HuH-7.5 (cell line): ENCODE results near the gene DCBLD1.

Source experiments
- DNase-seq: peaks from one replicate; pipeline ENCODE4 v3.0.0; 2011; ENCODE audit warnings: low spot score

The DCBLD1 gene

DNA sequence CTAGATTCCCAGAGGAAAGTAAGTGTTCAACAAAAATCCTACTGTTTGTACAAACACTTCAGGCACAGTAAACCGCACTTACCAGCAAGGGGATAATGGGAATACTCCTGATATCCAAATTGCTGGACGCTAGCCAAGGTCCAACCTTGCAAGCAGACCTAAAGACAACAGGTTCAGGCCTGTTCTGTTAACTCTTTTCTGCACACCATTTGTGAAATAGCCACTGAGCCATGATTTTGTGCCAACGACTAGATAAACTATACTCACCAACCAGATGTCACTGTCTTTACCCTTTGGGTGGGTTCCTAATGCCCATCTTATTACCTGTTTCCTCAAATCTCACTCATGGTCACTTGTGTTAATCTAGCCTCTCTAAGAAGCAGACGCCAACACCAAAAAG is 76.3 kb downstream of the DCBLD1 start:
- DNase-seq, result no peak

DNA sequence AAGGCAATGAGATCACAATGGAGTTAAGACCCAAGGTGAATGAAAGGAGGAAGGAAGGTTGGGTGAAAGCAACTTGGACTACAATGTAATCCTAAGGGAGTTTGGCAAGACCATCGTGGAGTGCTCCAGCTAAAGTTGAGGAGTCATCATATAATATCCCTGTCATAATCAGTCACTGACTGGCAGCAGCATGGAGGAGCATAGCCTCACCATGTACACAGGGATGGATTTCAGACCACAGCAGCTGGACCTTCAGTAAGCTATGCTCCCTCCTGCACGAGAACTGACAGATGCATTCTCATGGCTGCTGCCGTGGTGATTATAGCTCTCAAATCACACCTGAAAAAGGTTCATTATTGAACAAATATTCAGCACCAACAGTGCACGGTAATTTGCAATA is 76.8 kb downstream of the DCBLD1 start:
- DNase-seq, result no peak

DNA sequence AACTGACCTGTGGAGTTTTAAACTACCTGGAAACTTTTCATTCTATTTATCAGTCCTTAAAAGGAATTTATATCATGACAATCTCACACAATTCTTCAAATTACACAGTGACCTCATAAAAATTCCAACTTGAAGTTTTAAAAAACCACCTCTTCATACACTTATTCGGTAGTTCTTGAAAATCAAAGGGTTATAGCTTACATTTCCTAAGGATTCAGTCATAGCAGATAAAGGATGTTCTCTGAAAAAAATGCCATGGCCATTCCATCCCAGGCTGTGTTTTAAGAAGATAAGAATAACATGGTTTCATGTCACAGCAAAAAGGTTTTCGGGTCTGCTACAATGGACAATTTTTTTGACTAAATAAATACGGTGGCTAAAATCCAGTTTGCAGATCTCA is 78.7 kb downstream of the DCBLD1 start:
- no peak for DNase-seq

DNA sequence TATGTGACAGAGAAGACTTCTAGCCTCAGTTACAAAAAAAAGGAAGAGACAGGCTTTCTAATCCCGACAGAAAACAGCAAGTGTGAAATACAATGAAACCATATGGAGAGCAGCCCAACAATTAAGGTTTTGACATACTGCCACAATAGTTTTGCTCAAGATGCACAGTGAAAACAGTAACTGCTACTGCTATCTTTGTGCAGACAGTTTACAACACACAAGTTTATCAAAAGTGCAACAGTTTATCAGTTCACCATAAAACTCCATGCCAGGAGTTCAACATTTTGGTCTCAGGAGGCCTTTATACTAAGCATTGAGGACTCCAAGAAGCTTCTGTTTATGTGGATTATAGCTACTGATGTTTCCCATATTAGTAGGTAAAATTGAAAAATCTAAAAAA is 82.2 kb downstream of the DCBLD1 start:
- DNase-seq, result no peak

DNA sequence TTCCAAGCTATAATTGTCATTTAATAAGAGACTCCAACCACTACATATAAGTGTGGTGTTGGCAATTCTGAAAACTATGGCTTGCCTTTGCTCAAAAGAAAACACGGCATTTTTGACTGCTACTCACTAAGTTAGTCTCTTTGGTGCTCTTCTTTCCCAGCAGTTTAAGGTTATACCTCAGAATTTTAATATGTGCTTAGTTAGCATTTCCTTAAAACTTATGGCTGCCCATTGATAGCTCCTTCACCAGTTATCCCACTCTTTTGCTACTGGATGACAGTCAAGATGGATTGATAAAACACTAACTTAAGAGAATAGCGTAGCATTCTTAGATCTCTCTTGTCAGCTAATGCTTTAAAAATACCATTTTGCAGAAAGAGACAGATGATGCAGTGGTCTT is 85.8 kb downstream of the DCBLD1 start:
- no peak for DNase-seq

DNA sequence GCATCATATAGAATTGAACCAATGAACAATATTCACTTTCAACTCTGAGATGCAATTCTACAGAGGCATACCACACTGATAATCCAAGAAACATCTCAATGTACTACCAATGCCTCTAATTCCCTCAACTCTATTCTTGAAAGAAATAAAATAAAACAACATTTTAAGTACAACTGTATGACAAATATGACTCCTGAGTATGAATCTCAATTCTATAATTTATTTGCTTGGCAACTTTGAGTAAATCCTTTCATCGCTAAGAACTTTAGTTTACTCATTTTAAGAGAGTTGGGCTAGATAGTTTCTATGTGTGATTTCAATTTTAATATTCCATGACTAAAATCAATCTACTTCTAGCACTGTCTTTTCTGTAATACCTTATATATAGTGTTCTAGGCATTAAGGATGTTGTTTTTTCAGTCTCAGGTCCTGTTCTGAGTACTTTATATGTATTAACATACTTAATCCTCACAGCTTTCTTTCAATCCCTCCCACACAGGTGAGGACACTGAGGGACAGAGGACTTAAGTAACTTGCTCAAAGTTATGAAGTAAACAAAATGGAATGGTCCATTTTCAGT is 86.4 kb downstream of the DCBLD1 start:
- no peak for DNase-seq

DNA sequence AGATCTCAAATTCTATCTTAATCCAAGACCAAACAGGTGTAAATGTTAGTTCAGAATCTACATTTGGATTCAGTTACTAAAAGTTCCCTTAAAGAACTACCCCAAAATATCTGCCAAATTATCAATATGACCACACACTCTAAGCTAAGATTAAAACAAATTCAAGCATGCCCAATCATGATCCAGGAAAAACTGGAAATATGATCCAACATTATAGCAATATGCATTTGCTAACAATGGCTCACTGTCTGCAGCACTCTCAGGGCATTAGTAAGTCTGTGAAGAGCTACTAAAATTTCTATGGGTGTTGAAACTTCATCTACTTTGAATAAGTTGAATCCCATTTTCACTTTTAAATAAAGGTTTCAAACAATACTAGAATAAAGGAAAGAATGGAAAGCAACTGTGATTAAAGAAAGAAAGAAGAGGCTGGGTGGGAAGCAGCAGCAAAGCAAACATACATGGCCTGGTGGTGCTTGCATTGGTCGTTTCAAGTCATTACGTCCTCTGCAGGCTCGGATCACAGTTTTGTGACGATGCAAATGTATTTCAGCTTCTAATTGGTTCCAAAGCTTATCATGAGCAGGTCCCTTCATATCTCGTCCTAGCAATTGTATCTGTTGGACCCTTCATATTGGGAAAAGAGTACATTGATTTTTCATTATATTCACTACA is 90.7 kb downstream of the DCBLD1 start:
- no peak for DNase-seq

DNA sequence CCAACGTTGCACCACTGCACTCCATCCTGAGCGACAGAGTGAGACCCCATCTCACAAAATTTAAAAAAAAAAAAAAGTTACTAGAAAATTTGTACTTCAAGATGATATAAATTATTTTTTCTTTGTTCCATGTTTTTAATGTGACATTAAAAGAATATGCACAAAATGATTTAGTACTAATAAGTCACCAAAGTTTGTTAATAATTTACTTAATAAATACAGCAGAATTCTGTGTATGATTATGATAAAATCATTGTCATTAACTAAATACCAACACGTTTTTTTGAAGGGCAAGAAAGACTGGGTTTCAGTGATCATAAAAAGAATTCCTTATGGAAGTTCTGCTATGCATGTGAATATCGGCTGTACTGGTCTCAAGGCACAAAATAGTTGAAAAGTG is 91.7 kb downstream of the DCBLD1 start:
- no peak for DNase-seq

DNA sequence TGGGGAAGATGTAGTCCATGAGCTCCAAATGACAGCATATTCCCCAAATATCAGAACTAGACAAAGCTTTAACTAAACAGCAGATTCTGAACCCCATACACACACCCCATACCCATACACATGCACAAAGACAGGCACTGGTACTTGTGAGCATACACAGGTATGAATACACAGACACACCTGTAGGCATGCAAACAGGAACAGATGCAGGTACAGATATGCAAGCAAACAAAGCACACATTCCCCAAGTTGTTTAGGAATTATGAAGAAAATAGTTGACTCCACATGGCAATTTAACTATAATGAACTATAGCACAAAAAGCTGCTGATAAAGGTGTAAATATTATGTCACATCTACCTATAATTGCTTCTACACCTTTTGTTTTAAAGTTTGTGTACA is 103.2 kb downstream of the DCBLD1 start:
- no peak for DNase-seq

DNA sequence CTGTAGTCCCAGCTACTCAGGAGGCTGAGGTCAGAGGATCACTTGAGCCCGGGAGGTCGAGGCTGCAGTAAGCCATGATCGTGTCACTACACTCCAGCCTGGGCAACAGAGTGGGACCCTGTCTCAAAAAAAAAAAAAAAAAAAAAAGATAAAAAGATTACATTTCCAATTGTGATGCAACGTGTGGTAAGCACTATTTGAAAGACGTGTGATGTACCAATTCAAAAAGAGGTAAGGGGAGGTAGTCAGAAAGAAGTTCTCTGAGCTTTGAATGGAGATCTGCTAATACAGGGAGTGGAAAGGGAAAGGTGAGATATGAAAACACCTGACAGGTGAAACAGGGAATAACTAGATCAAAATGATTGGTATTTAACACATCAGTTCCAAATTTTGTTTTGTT is 108.0 kb downstream of the DCBLD1 start:
- no peak for DNase-seq

DNA sequence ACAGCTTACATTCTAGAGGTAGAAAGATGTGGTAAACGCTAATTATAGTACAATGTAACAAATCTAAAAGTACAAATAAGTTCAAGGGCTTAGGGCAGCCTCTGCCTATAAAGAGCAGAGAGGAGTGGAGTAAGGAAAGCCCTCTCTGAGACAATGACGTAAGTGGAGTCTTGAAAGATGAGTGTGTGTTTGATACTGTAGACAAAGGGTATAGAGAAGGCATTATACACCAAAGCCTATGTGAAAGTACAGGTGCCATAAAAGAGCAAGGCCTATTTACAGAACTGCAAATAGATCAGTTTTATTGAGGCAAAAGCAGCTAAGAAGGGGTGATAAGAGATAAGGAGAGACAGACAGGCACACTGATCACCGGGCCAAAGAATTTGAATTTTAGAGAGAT is 108.9 kb downstream of the DCBLD1 start:
- DNase-seq, result no peak

DNA sequence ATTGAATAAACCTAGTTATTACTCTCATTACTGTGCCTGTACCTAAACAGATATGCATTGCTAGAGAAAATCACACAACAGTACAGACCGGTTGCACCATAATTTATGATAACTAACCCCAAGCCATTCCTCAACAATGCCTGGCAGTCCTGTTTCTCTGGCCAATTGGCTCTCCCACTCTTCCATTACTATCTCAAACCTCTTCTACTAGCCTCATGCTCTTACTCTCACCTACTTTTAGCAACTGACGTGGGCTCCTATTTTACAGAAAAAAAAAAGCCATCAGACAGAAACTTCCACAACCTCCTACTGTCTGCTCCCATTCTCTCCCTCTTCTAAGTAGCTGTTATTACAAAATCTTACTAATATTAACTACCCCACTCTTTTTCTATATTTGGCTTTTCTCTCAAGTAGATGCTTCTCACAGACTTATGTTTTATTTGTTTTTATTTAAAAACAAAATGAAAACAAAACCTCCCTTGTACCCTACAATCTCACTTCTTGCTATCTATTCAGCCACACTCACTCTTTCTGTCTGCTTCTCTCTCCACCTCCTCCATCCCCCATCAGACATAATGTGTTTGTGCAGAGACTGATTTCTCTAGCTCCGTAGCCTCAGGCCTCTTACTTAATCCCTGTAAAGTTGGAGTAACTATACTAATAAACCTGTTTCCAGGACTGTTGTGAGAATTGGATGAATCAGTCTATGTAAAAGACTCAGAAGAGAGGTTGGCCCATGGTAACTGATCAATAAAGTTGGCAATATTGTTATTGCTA is 110.7 kb downstream of the DCBLD1 start:
- no peak for DNase-seq

DNA sequence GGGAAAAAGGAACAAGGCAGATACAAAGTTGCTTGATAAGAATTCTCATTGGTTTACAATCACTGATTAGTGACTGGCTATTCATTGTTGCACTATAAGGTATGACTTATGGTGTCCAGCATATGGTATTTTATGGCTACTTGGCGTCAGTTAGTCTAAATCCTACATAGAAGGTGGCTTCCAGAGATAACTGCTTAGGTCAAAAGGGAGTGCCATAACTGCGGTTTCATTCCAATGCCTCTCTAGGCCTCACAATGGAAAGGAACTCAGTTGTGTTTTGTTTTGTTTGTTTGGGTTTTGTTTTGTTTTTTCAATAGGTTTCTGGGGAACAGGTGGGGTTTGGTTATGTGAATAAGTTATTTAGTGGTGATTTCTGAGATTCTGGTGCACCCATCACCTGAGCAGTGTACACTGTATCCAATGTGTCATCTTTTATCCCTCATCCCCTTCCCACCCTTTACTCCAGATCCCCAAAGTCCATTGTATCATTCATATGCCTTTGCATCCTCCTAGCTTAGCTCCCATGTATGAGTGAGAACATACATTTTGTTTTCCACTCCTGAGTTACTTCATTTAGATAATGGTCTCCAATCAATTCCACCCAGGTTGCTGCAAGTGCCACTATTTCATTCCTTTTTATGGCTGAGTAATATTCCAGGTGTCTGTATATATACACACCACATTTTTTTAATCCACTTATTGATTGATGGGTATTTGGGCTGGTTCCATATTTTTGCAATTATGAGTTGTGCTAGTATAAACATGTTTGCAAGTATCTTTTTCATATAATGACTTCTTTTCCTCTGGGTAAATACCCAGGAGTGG is 112.8 kb downstream of the DCBLD1 start:
- DNase-seq, result no peak

DNA sequence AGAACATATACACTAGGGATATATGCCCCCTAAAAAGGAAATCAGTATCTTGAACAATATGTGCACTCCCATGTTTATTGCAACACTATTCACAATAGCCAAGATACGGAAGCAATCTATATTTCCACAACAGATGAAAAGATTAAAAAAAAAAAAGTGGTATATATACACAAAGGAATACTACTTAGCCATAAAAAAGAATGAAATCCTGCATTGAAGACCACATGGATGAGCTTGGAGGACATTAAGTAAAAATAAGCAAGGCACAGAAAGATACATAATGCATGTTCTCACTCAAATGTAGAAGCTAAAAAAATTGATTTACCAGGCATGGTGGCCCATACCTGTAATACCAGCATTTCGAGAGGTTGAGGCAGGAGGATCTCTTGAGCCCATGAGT is 115.3 kb downstream of the DCBLD1 start:
- DNase-seq, result no peak
